ENCODE results near the gene CYP24A1. TPM values are rescaled to one million over a fixed set of nuclear protein-coding genes. Genes with fewer than 3 reads are reported as not detected.

Gene CYP24A1
- total and polyA plus RNA-seq, 5 donors from 2014 or later = 0.49 to 0.80 (median 0.66) TPM; not detected in 1

- peaks cover 0 to 2% (median 0%) of the 10 kb centered on the region in 7 donors for H3K9me3 Mint-ChIP-seq
- H3K4me3 ChIP-seq (ENCODE audit: low read depth, low read length) = no peak overlapping the region
- DNase-seq (no peak), ATAC-seq (ENCODE audit: low read depth in 2 of 2) (no peak)
- H3K27ac Mint-ChIP-seq = no peak overlapping the region
- H3K9me3 ChIP-seq (ENCODE audit: control insufficient read depth in 2 of 2, low read length in 2 of 2) = no peaks in the 10 kb centered on the region
- H3K4me1 ChIP-seq (ENCODE audit: control insufficient read depth, insufficient read depth, low read length, poor library complexity, severe bottlenecking) = no peaks in the 10 kb centered on the region
- H3K27ac ChIP-seq (ENCODE audit: insufficient read depth, low read length, poor library complexity, severe bottlenecking) = no peak overlapping the region
- peaks cover 5% of the 10 kb centered on the region for H3K27me3 ChIP-seq (ENCODE audit: control insufficient read depth, insufficient read depth, low read length)
- H3K36me3 ChIP-seq (ENCODE audit: control insufficient read depth, insufficient read depth, low read length) = no peaks in the 10 kb centered on the region
- H3K27me3 Mint-ChIP-seq = no peaks in the 10 kb centered on the region
- H3K4me3 Mint-ChIP-seq = no peak overlapping the region
- no peaks in the 10 kb centered on the region for H3K36me3 Mint-ChIP-seq
- H3K4me1 Mint-ChIP-seq = no peaks in the 10 kb centered on the region
Measured at GRCh38 chr20:54140067-54140466, 33.7 kb downstream of the CYP24A1 start.

GRCh38 chr20:54139188-54139587 is 34.6 kb downstream of the CYP24A1 start:
- Histone ChIP-seq H3K27me3 (ENCODE audit: control insufficient read depth, insufficient read depth, low read length) (peaks cover 5% of the 10 kb centered on the region), H3K36me3 (ENCODE audit: control insufficient read depth, insufficient read depth, low read length) (no peaks in the 10 kb centered on the region), H3K4me1 (ENCODE audit: control insufficient read depth, insufficient read depth, low read length, poor library complexity, severe bottlenecking) (no peaks in the 10 kb centered on the region), H3K27ac (ENCODE audit: insufficient read depth, low read length, poor library complexity, severe bottlenecking) (no peak overlapping the region), H3K9me3 (ENCODE audit: control insufficient read depth in 2 of 2, low read length in 2 of 2) (no peaks in the 10 kb centered on the region), H3K4me3 (ENCODE audit: low read depth, low read length) (no peak overlapping the region)
- no peaks in the 10 kb centered on the region for H3K27me3 Mint-ChIP-seq
- H3K4me1 Mint-ChIP-seq = no peaks in the 10 kb centered on the region
- no peaks in the 10 kb centered on the region for H3K36me3 Mint-ChIP-seq
- no peak overlapping the region for H3K4me3 Mint-ChIP-seq
- H3K9me3 Mint-ChIP-seq = peaks cover 0 to 2% (median 0%) of the 10 kb centered on the region in 7 donors
- DNase-seq = no peak
- no peak for ATAC-seq (ENCODE audit: low read depth in 2 of 2)
- H3K27ac Mint-ChIP-seq = no peak overlapping the region

GRCh38 chr20:54138427-54138826 is 35.4 kb downstream of the CYP24A1 start:
- Mint-ChIP-seq H3K36me3 (no peaks in the 10 kb centered on the region), H3K27me3 (no peaks in the 10 kb centered on the region), H3K4me1 (no peaks in the 10 kb centered on the region), H3K9me3 (peaks cover 0 to 2% (median 0%) of the 10 kb centered on the region in 7 donors), H3K27ac (no peak overlapping the region), H3K4me3 (no peak overlapping the region)
- ATAC-seq (ENCODE audit: low read depth in 2 of 2) (no peak), DNase-seq (no peak)
- H3K27me3 ChIP-seq (ENCODE audit: control insufficient read depth, insufficient read depth, low read length) = peaks cover 6% of the 10 kb centered on the region
- no peak overlapping the region for H3K27ac ChIP-seq (ENCODE audit: insufficient read depth, low read length, poor library complexity, severe bottlenecking)
- H3K4me3 ChIP-seq (ENCODE audit: low read depth, low read length) = no peak overlapping the region
- H3K4me1 ChIP-seq (ENCODE audit: control insufficient read depth, insufficient read depth, low read length, poor library complexity, severe bottlenecking) = no peaks in the 10 kb centered on the region
- no peaks in the 10 kb centered on the region for H3K36me3 ChIP-seq (ENCODE audit: control insufficient read depth, insufficient read depth, low read length)
- H3K9me3 ChIP-seq (ENCODE audit: control insufficient read depth in 2 of 2, low read length in 2 of 2) = no peaks in the 10 kb centered on the region

- ATAC-seq (ENCODE audit: low read depth in 2 of 2) (no peak), DNase-seq (no peak)
- Mint-ChIP-seq H3K27ac (no peak overlapping the region), H3K4me3 (no peak overlapping the region), H3K4me1 (no peaks in the 10 kb centered on the region), H3K27me3 (no peaks in the 10 kb centered on the region), H3K36me3 (no peaks in the 10 kb centered on the region), H3K9me3 (peaks cover 0 to 2% (median 0%) of the 10 kb centered on the region in 7 donors)
- no peaks in the 10 kb centered on the region for H3K9me3 ChIP-seq (ENCODE audit: control insufficient read depth in 2 of 2, low read length in 2 of 2)
- no peaks in the 10 kb centered on the region for H3K4me1 ChIP-seq (ENCODE audit: control insufficient read depth, insufficient read depth, low read length, poor library complexity, severe bottlenecking)
- no peak overlapping the region for H3K27ac ChIP-seq (ENCODE audit: insufficient read depth, low read length, poor library complexity, severe bottlenecking)
- H3K4me3 ChIP-seq (ENCODE audit: low read depth, low read length) = no peak overlapping the region
- H3K36me3 ChIP-seq (ENCODE audit: control insufficient read depth, insufficient read depth, low read length) = no peaks in the 10 kb centered on the region
- peaks cover 9% of the 10 kb centered on the region for H3K27me3 ChIP-seq (ENCODE audit: control insufficient read depth, insufficient read depth, low read length)
Measured at GRCh38 chr20:54137115-54137514, 36.7 kb downstream of the CYP24A1 start.

GRCh38 chr20:54134445-54135220 is 39.2 kb downstream of the CYP24A1 start:
- Histone ChIP-seq H3K9me3 (ENCODE audit: control insufficient read depth in 2 of 2, low read length in 2 of 2) (peaks cover 0 to under 1% of the 10 kb centered on the region in 2 experiments), H3K36me3 (ENCODE audit: control insufficient read depth, insufficient read depth, low read length) (no peaks in the 10 kb centered on the region), H3K27me3 (ENCODE audit: control insufficient read depth, insufficient read depth, low read length) (peaks cover 9% of the 10 kb centered on the region), H3K4me1 (ENCODE audit: control insufficient read depth, insufficient read depth, low read length, poor library complexity, severe bottlenecking) (no peaks in the 10 kb centered on the region), H3K4me3 (ENCODE audit: low read depth, low read length) (no peak overlapping the region), H3K27ac (ENCODE audit: insufficient read depth, low read length, poor library complexity, severe bottlenecking) (no peak overlapping the region)
- Mint-ChIP-seq H3K9me3 (peaks cover 0 to 6% (median 1%) of the 10 kb centered on the region in 7 donors), H3K4me1 (no peaks in the 10 kb centered on the region), H3K36me3 (no peaks in the 10 kb centered on the region), H3K27ac (no peak overlapping the region), H3K4me3 (no peak overlapping the region), H3K27me3 (peaks cover 7% of the 10 kb centered on the region)
- DNase-seq (no peak), ATAC-seq (ENCODE audit: low read depth in 2 of 2) (no peak)

- Histone ChIP-seq H3K4me1 (ENCODE audit: control insufficient read depth, insufficient read depth, low read length, poor library complexity, severe bottlenecking) (no peaks in the 10 kb centered on the region), H3K9me3 (ENCODE audit: control insufficient read depth in 2 of 2, low read length in 2 of 2) (peaks cover 0 to 5% of the 10 kb centered on the region in 2 experiments), H3K36me3 (ENCODE audit: control insufficient read depth, insufficient read depth, low read length) (no peaks in the 10 kb centered on the region), H3K27ac (ENCODE audit: insufficient read depth, low read length, poor library complexity, severe bottlenecking) (no peak overlapping the region), H3K27me3 (ENCODE audit: control insufficient read depth, insufficient read depth, low read length) (peaks cover 7% of the 10 kb centered on the region), H3K4me3 (ENCODE audit: low read depth, low read length) (no peak overlapping the region)
- Mint-ChIP-seq H3K27ac (no peak overlapping the region), H3K4me1 (no peaks in the 10 kb centered on the region), H3K27me3 (peaks cover 7% of the 10 kb centered on the region), H3K9me3 (peaks cover 0 to 8% (median 2%) of the 10 kb centered on the region in 7 donors), H3K36me3 (no peaks in the 10 kb centered on the region), H3K4me3 (no peak overlapping the region)
- DNase-seq (no peak), ATAC-seq (ENCODE audit: low read depth in 2 of 2) (no peak)
Measured at GRCh38 chr20:54133434-54134427, 40.1 kb downstream of the CYP24A1 start.

- no peak overlapping the region for H3K27ac ChIP-seq (ENCODE audit: insufficient read depth, low read length, poor library complexity, severe bottlenecking)
- H3K36me3 Mint-ChIP-seq = no peaks in the 10 kb centered on the region
- no peaks in the 10 kb centered on the region for H3K36me3 ChIP-seq (ENCODE audit: control insufficient read depth, insufficient read depth, low read length)
- peaks cover 7% of the 10 kb centered on the region for H3K27me3 Mint-ChIP-seq
- ATAC-seq (ENCODE audit: low read depth in 2 of 2) (no peak), DNase-seq (no peak)
- no peaks in the 10 kb centered on the region for H3K4me1 Mint-ChIP-seq
- H3K9me3 Mint-ChIP-seq = peaks cover 0 to 8% (median 2%) of the 10 kb centered on the region in 7 donors
- peaks cover 0 to 5% of the 10 kb centered on the region in 2 experiments for H3K9me3 ChIP-seq (ENCODE audit: control insufficient read depth in 2 of 2, low read length in 2 of 2)
- no peak overlapping the region for H3K4me3 Mint-ChIP-seq
- no peak overlapping the region for H3K4me3 ChIP-seq (ENCODE audit: low read depth, low read length)
- peaks cover 7% of the 10 kb centered on the region for H3K27me3 ChIP-seq (ENCODE audit: control insufficient read depth, insufficient read depth, low read length)
- no peak overlapping the region for H3K27ac Mint-ChIP-seq
- no peaks in the 10 kb centered on the region for H3K4me1 ChIP-seq (ENCODE audit: control insufficient read depth, insufficient read depth, low read length, poor library complexity, severe bottlenecking)
Measured at GRCh38 chr20:54132612-54133433, 41.0 kb downstream of the CYP24A1 start.

Measured in CD4-positive, CD25-positive, alpha-beta regulatory T cell (primary cell).